GM19438 (cell line): Measurements from ENCODE around the gene KERA.

Experiments used
- ATAC-seq: cut with Tn5 transposase; IDR thresholded peaks from one replicate; pipeline ENCODE4 v1.9.1; 2021; ENCODE audit warnings: low read depth; ENCODE audit not compliant: unreplicated experiment

KERA gene

GRCh38 chr12:91074154-91074709, 16.4 kb upstream of the KERA start:
- ATAC-seq, result no peak

GRCh38 chr12:91073426-91073825, 15.6 kb upstream of the KERA start:
- ATAC-seq, result no peak

GRCh38 chr12:91072931-91073330, 15.1 kb upstream of the KERA start:
- ATAC-seq, result no peak

- ATAC-seq, result no peak
Observed at GRCh38 chr12:91070936-91071335, 13.1 kb upstream of the KERA start.

GRCh38 chr12:91065396-91065795, 7.6 kb upstream of the KERA start:
- no peak for ATAC-seq

- ATAC-seq, result no peak
Observed at GRCh38 chr12:91064640-91065039, 6.8 kb upstream of the KERA start.

GRCh38 chr12:91061091-91061490, 3.3 kb upstream of the KERA start:
- no peak for ATAC-seq

GRCh38 chr12:91059211-91059610, 1.4 kb upstream of the KERA start:
- no peak for ATAC-seq

GRCh38 chr12:91058786-91059185, 962 bp upstream of the KERA start:
- no peak for ATAC-seq

GRCh38 chr12:91056488-91056887, 1.3 kb downstream of the KERA start:
- no peak for ATAC-seq

- no peak for ATAC-seq
Observed at GRCh38 chr12:91055976-91056375, 1.8 kb downstream of the KERA start.

- no peak for ATAC-seq
Observed at GRCh38 chr12:91053951-91054715, 3.7 kb downstream of the KERA start.

GRCh38 chr12:91052026-91052425, 5.8 kb downstream of the KERA start:
- no peak for ATAC-seq

- ATAC-seq, result no peak
Observed at GRCh38 chr12:91044586-91044985, 13.2 kb downstream of the KERA start.

GRCh38 chr12:91043408-91043807, 14.4 kb downstream of the KERA start:
- no peak for ATAC-seq

- no peak for ATAC-seq
Observed at GRCh38 chr12:91040096-91040755, 17.6 kb downstream of the KERA start.

- no peak for ATAC-seq
Observed at GRCh38 chr12:91037276-91037675, 20.5 kb downstream of the KERA start.

- no peak for ATAC-seq
Observed at GRCh38 chr12:91033251-91033650, 24.6 kb downstream of the KERA start.

GRCh38 chr12:91023326-91024004, 34.4 kb downstream of the KERA start:
- no peak for ATAC-seq

- ATAC-seq, result no peak
Observed at GRCh38 chr12:91021076-91021475, 36.7 kb downstream of the KERA start.

GRCh38 chr12:91019455-91019854, 38.4 kb downstream of the KERA start:
- no peak for ATAC-seq
